ENCODE measurements around the gene SLIT3.

SLIT3 gene

DNA sequence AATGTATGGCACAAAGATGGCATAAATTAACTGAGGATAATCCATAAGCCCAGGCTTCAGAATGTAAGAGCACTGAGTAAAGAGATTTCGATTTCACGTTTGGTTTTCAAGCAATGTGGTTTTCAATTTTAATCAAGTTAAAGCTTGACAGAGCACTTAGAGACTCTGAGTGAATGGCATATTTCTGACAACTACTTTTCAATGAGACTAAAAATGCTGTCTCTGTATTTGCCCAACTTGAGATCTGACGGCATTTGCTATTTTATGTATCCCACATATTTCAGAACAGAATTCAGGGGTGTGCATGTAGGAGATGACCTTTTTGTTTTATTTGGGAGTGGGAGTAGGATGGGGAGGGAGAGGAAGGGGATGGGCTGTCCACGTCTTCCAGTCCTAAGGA, 441.5 kb downstream of the SLIT3 start:
- Histone ChIP-seq H3K79me2 (ENCODE audit: insufficient read depth, low read length) (no peaks in the 10 kb centered on the region), H3K9ac (ENCODE audit: low read depth, low read length) (no peak overlapping the region), H4K20me1 (ENCODE audit: insufficient read depth, low read length) (no peaks in the 10 kb centered on the region), H3K27ac (ENCODE audit: low read length) (no peak overlapping the region), H3K27me3 (ENCODE audit: insufficient read depth, low read length, poor library complexity) (no peaks in the 10 kb centered on the region), H3K4me3 (ENCODE audit: low read depth in 1 of 2, low read length in 2 of 2) (no peak overlapping the region), H3K36me3 (ENCODE audit: insufficient read depth, low read length) (no peaks in the 10 kb centered on the region), H3K9me3 (ENCODE audit: insufficient read depth, low read length, severe bottlenecking) (no peaks in the 10 kb centered on the region), H2AFZ (ENCODE audit: low read depth, low read length) (no peak overlapping the region), H3K4me2 (ENCODE audit: insufficient read depth, low read length) (no peak overlapping the region), H3K4me1 (ENCODE audit: insufficient read depth, low read length) (peaks cover 4% of the 10 kb centered on the region)
- ATAC-seq (ENCODE audit: insufficient read depth, low read depth) (no peak), DNase-seq (no peak)
- TF ChIP-seq EZH2 (IDR thresholded peaks at IDR 0.05; ENCODE audit: borderline replicate concordance, low read depth, low read length, severe bottlenecking) = no peak
- TF ChIP-seq, protein P1, sequence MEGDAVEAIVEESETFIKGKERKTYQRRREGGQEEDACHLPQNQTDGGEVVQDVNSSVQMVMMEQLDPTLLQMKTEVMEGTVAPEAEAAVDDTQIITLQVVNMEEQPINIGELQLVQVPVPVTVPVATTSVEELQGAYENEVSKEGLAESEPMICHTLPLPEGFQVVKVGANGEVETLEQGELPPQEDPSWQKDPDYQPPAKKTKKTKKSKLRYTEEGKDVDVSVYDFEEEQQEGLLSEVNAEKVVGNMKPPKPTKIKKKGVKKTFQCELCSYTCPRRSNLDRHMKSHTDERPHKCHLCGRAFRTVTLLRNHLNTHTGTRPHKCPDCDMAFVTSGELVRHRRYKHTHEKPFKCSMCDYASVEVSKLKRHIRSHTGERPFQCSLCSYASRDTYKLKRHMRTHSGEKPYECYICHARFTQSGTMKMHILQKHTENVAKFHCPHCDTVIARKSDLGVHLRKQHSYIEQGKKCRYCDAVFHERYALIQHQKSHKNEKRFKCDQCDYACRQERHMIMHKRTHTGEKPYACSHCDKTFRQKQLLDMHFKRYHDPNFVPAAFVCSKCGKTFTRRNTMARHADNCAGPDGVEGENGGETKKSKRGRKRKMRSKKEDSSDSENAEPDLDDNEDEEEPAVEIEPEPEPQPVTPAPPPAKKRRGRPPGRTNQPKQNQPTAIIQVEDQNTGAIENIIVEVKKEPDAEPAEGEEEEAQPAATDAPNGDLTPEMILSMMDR (IDR thresholded peaks at IDR 0.05; ENCODE audit: borderline replicate concordance, extremely low read depth, low read length, poor library complexity, severe bottlenecking) = no peak

DNA sequence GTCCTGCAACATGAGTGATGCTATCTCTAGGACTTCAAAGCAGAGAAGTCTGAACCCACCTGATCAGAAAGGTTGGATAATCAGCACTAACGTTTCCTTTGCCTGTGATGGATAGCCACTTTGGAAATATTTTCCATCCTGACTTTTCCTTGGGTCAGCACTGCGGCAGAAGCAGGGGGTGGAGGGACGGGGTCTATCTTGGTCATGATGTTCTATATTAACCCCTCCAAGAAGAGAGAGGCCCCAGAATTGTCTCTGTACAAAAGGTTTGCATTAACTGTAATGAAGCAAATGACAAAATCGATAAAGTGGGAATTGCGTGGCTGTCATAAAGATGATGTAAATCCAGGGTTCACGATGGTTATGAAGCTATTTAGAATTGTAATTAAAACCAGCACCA, 441.9 kb downstream of the SLIT3 start:
- Histone ChIP-seq H2AFZ (ENCODE audit: low read depth, low read length) (no peak overlapping the region), H3K4me3 (ENCODE audit: low read depth in 1 of 2, low read length in 2 of 2) (no peak overlapping the region), H3K9me3 (ENCODE audit: insufficient read depth, low read length, severe bottlenecking) (no peaks in the 10 kb centered on the region), H3K79me2 (ENCODE audit: insufficient read depth, low read length) (no peaks in the 10 kb centered on the region), H3K4me1 (ENCODE audit: insufficient read depth, low read length) (peaks cover 9% of the 10 kb centered on the region), H4K20me1 (ENCODE audit: insufficient read depth, low read length) (no peaks in the 10 kb centered on the region), H3K9ac (ENCODE audit: low read depth, low read length) (no peak overlapping the region), H3K36me3 (ENCODE audit: insufficient read depth, low read length) (no peaks in the 10 kb centered on the region), H3K27ac (ENCODE audit: low read length) (no peak overlapping the region), H3K27me3 (ENCODE audit: insufficient read depth, low read length, poor library complexity) (no peaks in the 10 kb centered on the region), H3K4me2 (ENCODE audit: insufficient read depth, low read length) (no peak overlapping the region)
- ATAC-seq (ENCODE audit: insufficient read depth, low read depth) = no peak
- no peak for DNase-seq
- no peak for TF ChIP-seq EZH2 (IDR thresholded peaks at IDR 0.05; ENCODE audit: borderline replicate concordance, low read depth, low read length, severe bottlenecking)
- TF ChIP-seq, protein P1 (IDR thresholded peaks at IDR 0.05; ENCODE audit: borderline replicate concordance, extremely low read depth, low read length, poor library complexity, severe bottlenecking) = no peak

DNA sequence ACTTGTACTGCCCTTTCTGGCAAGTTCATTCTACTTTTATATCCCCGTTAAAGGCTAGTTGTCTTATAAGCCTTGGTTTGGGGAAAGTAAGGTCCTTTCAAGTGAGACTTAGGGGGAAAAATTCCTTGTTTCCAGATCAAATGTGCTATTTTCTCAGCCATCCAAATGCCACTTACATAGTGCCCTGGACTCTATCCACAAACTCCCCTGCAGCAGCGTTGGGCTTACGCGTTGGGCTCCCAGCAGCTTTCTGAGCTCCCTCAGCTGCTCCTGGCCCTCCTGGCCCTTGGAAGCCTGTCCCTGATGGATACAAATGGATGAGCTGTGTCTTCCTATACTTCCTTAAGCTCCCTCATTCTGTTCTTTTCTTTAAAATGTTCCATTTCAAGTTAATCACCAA, 442.6 kb downstream of the SLIT3 start:
- Histone ChIP-seq H3K4me1 (ENCODE audit: insufficient read depth, low read length) (peaks cover 15% of the 10 kb centered on the region), H3K9ac (ENCODE audit: low read depth, low read length) (no peak overlapping the region), H3K79me2 (ENCODE audit: insufficient read depth, low read length) (no peaks in the 10 kb centered on the region), H3K9me3 (ENCODE audit: insufficient read depth, low read length, severe bottlenecking) (no peaks in the 10 kb centered on the region), H3K27ac (ENCODE audit: low read length) (no peak overlapping the region), H3K27me3 (ENCODE audit: insufficient read depth, low read length, poor library complexity) (no peaks in the 10 kb centered on the region), H2AFZ (ENCODE audit: low read depth, low read length) (no peak overlapping the region), H3K36me3 (ENCODE audit: insufficient read depth, low read length) (no peaks in the 10 kb centered on the region), H3K4me2 (ENCODE audit: insufficient read depth, low read length) (no peak overlapping the region), H4K20me1 (ENCODE audit: insufficient read depth, low read length) (no peaks in the 10 kb centered on the region), H3K4me3 (ENCODE audit: low read depth in 1 of 2, low read length in 2 of 2) (no peak overlapping the region)
- DNase-seq (no peak), ATAC-seq (ENCODE audit: insufficient read depth, low read depth) (no peak)
- TF ChIP-seq EZH2 (IDR thresholded peaks at IDR 0.05; ENCODE audit: borderline replicate concordance, low read depth, low read length, severe bottlenecking) = no peak
- TF ChIP-seq, protein P1 (IDR thresholded peaks at IDR 0.05; ENCODE audit: borderline replicate concordance, extremely low read depth, low read length, poor library complexity, severe bottlenecking) = no peak

DNA sequence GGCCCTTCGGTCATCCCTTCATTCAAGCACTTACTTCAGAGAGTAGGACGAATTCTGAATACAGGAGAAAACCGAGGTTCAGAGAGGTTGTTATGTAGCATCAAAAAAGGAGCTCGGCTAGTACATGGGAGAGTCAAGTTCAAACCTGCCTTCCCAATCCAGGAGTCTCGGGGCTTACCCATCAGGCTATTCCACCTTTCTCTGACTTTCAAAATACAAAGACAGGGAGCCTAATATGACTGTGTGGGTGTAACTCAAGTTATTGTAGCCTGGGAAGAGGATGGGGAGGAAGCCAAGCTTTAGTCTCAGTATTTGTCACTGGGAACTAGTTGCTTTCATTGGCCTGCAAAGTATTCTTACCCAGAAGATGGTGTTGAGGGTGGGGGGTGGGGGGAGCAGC, 447.0 kb downstream of the SLIT3 start:
- no peaks in the 10 kb centered on the region for H3K9me3 ChIP-seq (ENCODE audit: insufficient read depth, low read length, severe bottlenecking)
- no peak overlapping the region; the same call in 1 of the 2 replicates for H2AFZ ChIP-seq (ENCODE audit: low read depth, low read length)
- H3K27me3 ChIP-seq (ENCODE audit: insufficient read depth, low read length, poor library complexity) = no peaks in the 10 kb centered on the region
- H3K9ac ChIP-seq (ENCODE audit: low read depth, low read length) = no peak overlapping the region
- H3K79me2 ChIP-seq (ENCODE audit: insufficient read depth, low read length) = no peaks in the 10 kb centered on the region
- H4K20me1 ChIP-seq (ENCODE audit: insufficient read depth, low read length) = no peaks in the 10 kb centered on the region
- ATAC-seq (ENCODE audit: insufficient read depth, low read depth) = no peak
- peaks cover 59% of the 10 kb centered on the region for H3K4me1 ChIP-seq (ENCODE audit: insufficient read depth, low read length)
- TF ChIP-seq, protein P1 (IDR thresholded peaks at IDR 0.05; ENCODE audit: borderline replicate concordance, extremely low read depth, low read length, poor library complexity, severe bottlenecking) = no peak
- TF ChIP-seq EZH2 (IDR thresholded peaks at IDR 0.05; ENCODE audit: borderline replicate concordance, low read depth, low read length, severe bottlenecking) = no peak
- H3K27ac ChIP-seq (ENCODE audit: low read length) = peak overlapping the region; percentile 84
- H3K36me3 ChIP-seq (ENCODE audit: insufficient read depth, low read length) = no peaks in the 10 kb centered on the region
- DNase-seq = no peak
- H3K4me3 ChIP-seq (ENCODE audit: low read depth in 1 of 2, low read length in 2 of 2) = no peak overlapping the region
- no peak overlapping the region for H3K4me2 ChIP-seq (ENCODE audit: insufficient read depth, low read length)

Data from DND-41 (cell line).